IMR-90 (cell line): Measurements from ENCODE around the gene PRKRA.

ENCODE experiments used
- BHLHE40 ChIP-seq: fragments of 150-350 bp; IDR thresholded peaks from 2 replicates; pipeline ENCODE4 v1.6.1; 2016; ENCODE audit warnings: mild to moderate bottlenecking, low read depth, low read length
- CHD1 ChIP-seq: IDR thresholded peaks from 2 replicates; pipeline ENCODE4 v1.6.1; 2012; ENCODE audit warnings: low read depth, low read length, improper control_type of control experiment
- CTCF ChIP-seq: conservative IDR thresholded peaks from 2 replicates; pipeline ENCODE4 v1.5.1; 2012; ENCODE audit warnings: mild to moderate bottlenecking, low read depth, low read length, improper control_type of control experiment
- ELK1 ChIP-seq: fragments of 150-350 bp; IDR thresholded peaks from 2 replicates; pipeline ENCODE4 v1.6.1; 2016; ENCODE audit warnings: low read depth, mild to moderate bottlenecking, low read length, moderate library complexity, borderline replicate concordance
- MAFK ChIP-seq: IDR thresholded peaks from 2 replicates; pipeline ENCODE4 v1.6.1; 2012; ENCODE audit warnings: low read depth, low read length, improper control_type of control experiment
- MAZ ChIP-seq: IDR thresholded peaks from 2 replicates; pipeline ENCODE4 v1.6.1; 2012; ENCODE audit warnings: low read depth, mild to moderate bottlenecking, low read length, improper control_type of control experiment, moderate library complexity, borderline replicate concordance
- NFE2L2 ChIP-seq: fragments of 150-350 bp; IDR thresholded peaks from 2 replicates; pipeline ENCODE4 v1.6.1; 2016; ENCODE audit warnings: low read depth, mild to moderate bottlenecking, low read length
- POLR2A ChIP-seq: IDR thresholded peaks from 2 replicates; pipeline ENCODE4 v1.6.1; 2012; ENCODE audit warnings: mild to moderate bottlenecking, low read depth, low read length
- RAD21 ChIP-seq: IDR thresholded peaks from 2 replicates; pipeline ENCODE4 v1.6.1; 2012; ENCODE audit warnings: low read length, improper control_type of control experiment
- RFX5 ChIP-seq: IDR thresholded peaks from 2 replicates; pipeline ENCODE4 v1.8.0; 2012; ENCODE audit warnings: low read depth, mild to moderate bottlenecking, low read length, moderate library complexity
- SMC3 ChIP-seq: fragments of 150-350 bp; IDR thresholded peaks from 2 replicates; pipeline ENCODE4 v1.6.1; 2016; ENCODE audit warnings: low read depth, mild to moderate bottlenecking, antibody characterized with exemption, low read length, moderate library complexity
- USF2 ChIP-seq: fragments of 150-350 bp; IDR thresholded peaks from 2 replicates; pipeline ENCODE4 v1.6.1; 2017; ENCODE audit warnings: mild to moderate bottlenecking, antibody characterized with exemption, low read length, low read depth

GRCh38 chr2:178392215-178392614 lies 58.8 kb downstream of the PRKRA start:
- TF ChIP-seq POLR2A = no peak
- TF ChIP-seq CTCF = no peak
- no peak for TF ChIP-seq MAFK
- TF ChIP-seq SMC3 = no peak
- no peak for TF ChIP-seq CHD1
- no peak for TF ChIP-seq BHLHE40
- TF ChIP-seq MAZ = no peak
- TF ChIP-seq RAD21 = no peak
- no peak for TF ChIP-seq RFX5
- TF ChIP-seq USF2 = no peak
- TF ChIP-seq NFE2L2 = no peak
- TF ChIP-seq ELK1 = no peak
